C4-2B (cell line): ENCODE results near the gene ZNF813.

Experiments
- ZFX ChIP-seq: fragments of 450-650 bp; IDR thresholded peaks from 2 replicates; pipeline ENCODE4 v1.6.1; 2017
- TF ChIP-seq, protein P1 (sequence below): fragments of 450-650 bp; conservative IDR thresholded peaks from 2 replicates; pipeline ENCODE4 v1.5.1; 2017; ENCODE audit warnings: mild to moderate bottlenecking

GRCh38 chr19:53518121-53518520 lies 50.6 kb downstream of the ZNF813 start:
- TF ChIP-seq, protein P1, sequence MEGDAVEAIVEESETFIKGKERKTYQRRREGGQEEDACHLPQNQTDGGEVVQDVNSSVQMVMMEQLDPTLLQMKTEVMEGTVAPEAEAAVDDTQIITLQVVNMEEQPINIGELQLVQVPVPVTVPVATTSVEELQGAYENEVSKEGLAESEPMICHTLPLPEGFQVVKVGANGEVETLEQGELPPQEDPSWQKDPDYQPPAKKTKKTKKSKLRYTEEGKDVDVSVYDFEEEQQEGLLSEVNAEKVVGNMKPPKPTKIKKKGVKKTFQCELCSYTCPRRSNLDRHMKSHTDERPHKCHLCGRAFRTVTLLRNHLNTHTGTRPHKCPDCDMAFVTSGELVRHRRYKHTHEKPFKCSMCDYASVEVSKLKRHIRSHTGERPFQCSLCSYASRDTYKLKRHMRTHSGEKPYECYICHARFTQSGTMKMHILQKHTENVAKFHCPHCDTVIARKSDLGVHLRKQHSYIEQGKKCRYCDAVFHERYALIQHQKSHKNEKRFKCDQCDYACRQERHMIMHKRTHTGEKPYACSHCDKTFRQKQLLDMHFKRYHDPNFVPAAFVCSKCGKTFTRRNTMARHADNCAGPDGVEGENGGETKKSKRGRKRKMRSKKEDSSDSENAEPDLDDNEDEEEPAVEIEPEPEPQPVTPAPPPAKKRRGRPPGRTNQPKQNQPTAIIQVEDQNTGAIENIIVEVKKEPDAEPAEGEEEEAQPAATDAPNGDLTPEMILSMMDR: no peak
- no peak for TF ChIP-seq ZFX
